GM18498 (cell line): ENCODE results near the gene MROH7.

Experiments used
- ATAC-seq: cut with Tn5 transposase; IDR thresholded peaks from one replicate; pipeline ENCODE4 v1.9.1; 2021; ENCODE audit warnings: mild to moderate bottlenecking, moderate library complexity; ENCODE audit not compliant: unreplicated experiment

Gene MROH7

GRCh38 chr1:54640863-54641836, at the start of gene MROH7:
TSS of gene MROH7 (plus strand) at chr1:54641786. CDS start at chr1:54652927, 11,141 bp downstream.
- ATAC-seq: no peak

DNA sequence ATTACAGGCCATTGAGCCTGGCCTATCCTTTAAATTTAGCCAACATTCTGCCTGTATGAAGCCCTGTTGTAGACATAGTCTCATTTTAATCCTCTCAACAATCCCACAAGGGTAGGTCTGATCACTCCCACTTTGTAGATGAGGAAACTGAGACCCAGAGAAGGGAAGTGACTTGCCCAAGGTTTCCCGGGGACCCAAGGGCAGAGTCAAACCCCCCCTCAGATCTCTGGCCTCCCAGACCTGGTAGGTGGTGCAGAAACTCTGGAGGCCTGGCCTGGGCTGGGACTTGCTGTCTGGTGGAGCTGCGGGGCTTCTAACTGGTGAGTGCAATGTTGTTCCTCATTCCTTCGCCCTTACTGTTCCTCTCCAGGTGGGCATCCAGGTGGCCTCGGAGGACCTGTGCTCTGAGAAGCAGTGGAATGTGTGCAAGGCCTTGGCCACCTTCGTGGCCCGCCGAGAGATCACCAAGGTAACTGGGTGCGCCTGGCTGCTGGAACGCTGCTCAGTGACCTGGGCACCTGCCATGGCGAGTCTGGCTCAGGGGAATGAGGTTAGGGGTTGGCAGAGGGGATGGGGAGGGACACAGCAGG, 47.9 kb upstream of the MROH7 start:
- ATAC-seq: no peak

- ATAC-seq: no peak
Observed at GRCh38 chr1:54594463-54594862, 47.1 kb upstream of the MROH7 start.

DNA sequence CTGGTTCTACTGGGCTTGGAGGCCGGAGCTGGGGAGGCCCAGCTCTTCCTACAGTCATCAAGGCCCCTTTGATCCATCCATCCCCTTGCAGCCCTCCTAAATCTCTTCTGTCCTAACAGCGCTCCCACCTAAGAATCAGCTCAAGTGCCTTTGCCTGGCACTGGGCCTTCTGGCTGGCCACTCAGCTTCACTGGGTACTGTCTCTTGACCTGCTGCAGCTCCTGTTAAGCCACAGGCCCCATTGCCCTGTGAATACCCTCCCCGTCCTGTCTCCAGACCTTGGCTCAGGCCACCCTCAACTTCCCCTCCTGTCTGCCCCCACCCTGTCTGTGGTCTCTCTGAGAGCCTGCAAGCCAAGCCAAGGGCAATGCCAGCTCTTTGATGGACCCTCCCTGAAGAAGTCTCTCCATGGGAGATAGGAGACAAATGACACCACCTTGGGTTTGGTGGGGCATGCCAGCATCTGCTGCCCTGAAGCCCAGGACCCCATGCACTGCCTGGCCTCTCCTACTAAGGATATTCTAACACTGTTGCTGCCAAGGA, 45.6 kb upstream of the MROH7 start:
- no peak for ATAC-seq

DNA sequence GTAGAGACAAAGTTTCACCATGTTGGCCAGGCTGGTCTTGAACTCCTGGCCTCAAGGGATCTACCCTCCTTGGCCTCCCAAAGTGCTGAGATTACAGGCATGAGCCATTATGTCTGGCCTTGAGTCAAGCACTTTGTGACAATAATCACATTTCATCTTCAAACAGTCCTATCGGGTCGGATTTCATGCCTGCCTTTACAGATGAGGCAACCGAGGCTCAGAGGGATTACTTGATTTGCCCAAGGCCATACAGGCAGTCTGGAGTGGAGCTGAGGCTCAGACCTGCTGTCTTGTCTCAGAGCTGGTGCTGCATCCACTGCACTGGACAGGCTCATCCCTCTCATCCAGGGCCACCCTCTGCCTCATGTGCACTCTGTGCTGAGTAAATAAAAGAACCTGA, 44.8 kb upstream of the MROH7 start:
- ATAC-seq: no peak

GRCh38 chr1:54597455-54598030, 44.0 kb upstream of the MROH7 start:
- ATAC-seq: no peak

GRCh38 chr1:54599211-54599823, 42.3 kb upstream of the MROH7 start:
- no peak for ATAC-seq

DNA sequence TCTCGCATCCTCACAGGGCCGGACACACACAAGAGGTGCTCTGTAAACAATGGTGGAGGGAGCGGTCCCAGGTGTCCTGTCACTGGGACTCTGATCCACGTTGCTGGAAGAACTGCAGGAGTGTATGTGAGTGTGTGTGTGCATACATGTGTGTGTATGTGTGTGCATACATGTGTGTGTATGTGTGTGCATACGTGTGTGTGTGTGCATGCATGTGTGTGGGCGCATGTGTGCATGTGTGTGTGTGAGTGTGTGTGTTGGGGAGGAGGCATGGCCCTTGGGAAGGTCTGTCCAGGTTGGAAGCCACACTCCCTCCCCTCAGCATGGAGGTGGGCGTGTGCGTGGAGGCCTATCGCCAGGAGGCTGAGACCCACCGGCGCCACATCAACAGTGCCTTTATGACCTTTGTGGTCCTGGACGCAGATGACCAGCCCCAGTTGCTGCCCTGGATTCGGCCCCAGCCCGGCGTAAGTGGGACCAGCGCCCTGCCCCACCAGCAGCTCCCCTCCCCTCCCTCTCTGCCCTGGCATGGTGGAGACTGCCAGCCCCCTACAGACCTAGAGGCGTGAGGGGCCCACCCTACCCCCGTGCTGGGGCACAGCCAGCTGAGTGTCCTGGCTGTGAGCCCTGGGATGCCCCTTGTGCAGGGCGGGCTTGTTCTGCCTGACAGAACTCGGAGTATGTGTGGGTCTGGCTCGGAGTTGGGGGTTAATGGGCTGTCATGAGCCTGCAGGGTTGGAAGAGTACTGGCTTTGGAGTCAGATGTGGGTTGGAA, 40.5 kb upstream of the MROH7 start:
- no peak for ATAC-seq

DNA sequence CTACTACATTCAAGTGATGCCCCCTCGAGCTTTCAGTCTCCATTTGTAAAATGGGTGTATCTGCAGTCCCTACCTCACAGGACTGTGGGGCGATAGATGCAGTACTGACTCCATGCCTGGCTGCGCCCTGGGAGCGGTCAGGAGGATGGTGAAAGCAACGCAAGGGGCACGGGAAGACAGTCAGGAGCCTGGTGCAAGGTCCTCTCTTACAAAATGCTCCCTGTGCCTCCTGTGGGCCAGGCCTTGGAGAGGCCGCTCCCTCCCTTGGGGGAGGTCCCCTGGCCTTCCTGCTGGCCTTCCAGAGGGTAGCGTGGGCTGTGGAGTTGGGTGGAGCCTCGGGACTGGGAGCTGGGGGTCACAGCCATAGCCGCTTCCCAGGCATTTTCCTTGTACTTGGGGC, 39.9 kb upstream of the MROH7 start:
- ATAC-seq: no peak

- no peak for ATAC-seq
Observed at GRCh38 chr1:54602554-54602953, 39.0 kb upstream of the MROH7 start.

DNA sequence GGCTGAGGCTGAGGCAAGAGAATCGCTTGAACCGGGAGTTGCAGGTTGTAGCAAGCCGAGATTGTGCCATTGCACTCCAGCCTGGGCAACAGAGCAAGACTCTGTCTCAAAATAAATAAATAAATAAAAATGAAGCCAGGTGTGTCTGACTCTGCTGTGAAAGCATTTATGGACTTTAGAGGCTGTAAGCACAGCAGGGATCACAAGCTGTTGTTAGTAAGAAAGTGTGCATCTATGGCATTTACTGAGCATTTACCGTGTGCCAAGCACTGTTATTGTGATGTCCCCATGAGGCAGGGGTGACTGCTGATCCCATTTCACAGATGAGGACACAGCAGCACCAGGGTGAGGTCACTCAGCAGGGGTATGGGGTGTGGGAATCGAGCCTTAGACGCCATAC, 38.3 kb upstream of the MROH7 start:
- ATAC-seq: no peak

DNA sequence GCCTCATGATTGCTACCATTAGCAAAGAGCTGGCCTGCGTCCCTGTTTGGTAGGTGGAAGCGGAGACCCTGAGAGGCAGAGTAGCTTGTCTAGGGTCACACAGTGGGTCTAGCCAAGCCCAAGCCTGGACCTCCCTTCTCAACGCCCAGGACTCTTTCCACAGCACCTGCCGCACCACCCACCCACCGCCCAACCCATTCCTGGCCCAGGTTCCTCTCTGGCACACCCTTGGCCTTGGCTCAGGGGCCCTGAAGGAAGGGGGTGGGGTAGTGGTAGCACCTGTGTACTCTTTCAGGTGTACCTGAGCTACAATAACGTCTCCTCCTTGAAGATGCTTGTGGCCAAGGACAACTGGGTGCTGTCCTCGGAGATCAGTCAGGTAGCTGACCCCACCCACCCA, 37.5 kb upstream of the MROH7 start:
- ATAC-seq: no peak

GRCh38 chr1:54604572-54605370, 36.8 kb upstream of the MROH7 start:
- ATAC-seq: no peak

DNA sequence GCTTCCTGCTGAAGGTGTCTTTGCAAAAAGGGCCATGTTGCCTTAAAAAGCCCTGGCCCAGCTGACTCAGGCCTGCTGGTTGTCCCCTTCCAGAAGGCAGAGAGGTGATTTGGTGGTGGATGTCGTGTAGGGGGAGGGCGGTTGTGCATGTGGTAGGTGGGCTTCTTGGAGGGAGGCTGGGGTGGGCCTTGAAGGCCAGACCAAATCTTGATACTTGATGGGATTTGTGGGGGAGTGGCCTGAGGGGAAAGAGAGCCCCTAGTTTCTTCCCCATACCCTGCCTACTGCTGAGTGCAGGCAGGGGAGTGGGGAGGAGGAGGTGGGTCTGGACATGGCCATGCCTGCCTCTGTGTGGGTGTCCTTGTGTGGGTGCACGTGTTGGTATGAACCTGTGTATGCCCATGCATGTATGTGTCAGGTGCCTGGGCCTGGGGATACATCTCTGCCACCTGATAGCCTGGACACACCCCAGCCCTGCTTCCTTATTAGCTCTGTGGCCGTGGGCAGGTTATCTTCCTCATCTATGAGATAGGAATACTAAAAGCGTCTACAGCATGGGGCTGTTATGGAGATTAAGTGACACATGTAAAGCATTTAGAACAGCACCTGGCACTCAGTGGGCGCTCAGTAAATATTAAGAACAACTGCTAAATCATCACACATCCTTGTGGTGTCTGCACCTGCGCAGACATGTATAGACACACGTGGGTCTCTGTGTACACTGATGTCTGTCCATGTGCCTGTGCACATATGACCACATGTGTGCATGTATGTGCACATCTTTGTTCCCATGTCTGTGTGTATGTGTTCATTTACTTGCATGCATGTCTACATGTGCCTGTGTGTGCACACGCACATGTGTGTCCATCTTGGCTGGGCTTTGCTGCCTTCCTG, 35.2 kb upstream of the MROH7 start:
- no peak for ATAC-seq

DNA sequence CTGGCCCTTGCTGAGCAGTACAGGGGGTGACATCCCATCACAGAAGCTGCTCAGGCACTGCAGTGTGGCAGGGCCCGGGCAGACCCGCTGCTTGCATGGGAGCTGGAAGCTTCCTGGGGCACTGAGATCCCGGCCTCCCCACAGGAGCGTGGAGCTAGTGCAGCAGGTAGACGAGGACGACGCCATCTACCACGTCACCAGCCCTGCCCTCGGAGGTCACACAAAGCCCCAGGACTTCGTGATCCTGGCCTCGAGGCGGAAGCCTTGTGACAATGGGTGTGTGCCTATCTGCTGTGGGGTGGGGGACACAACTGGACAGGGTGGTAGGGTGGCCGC, 34.6 kb upstream of the MROH7 start:
- ATAC-seq: no peak

GRCh38 chr1:54607821-54608565, 33.6 kb upstream of the MROH7 start:
- ATAC-seq: no peak

- ATAC-seq: no peak
Observed at GRCh38 chr1:54608566-54609230, 32.9 kb upstream of the MROH7 start.
